GM19025 (cell line): ENCODE data around the gene PAGE2.
"Not testable (repeated sequence)": the region's sequence is repeated elsewhere in the genome, so short reads cannot be mapped to it uniquely, and the experiment has no call there.

Experiments used
- ATAC-seq: cut with Tn5 transposase; IDR thresholded peaks from one replicate; pipeline ENCODE4 v1.9.1; 2021; ENCODE audit warnings: mild to moderate bottlenecking, low read depth, moderate library complexity; ENCODE audit not compliant: unreplicated experiment

Gene PAGE2, protein sequence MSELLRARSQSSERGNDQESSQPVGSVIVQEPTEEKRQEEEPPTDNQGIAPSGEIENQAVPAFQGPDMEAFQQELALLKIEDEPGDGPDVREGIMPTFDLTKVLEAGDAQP

DNA sequence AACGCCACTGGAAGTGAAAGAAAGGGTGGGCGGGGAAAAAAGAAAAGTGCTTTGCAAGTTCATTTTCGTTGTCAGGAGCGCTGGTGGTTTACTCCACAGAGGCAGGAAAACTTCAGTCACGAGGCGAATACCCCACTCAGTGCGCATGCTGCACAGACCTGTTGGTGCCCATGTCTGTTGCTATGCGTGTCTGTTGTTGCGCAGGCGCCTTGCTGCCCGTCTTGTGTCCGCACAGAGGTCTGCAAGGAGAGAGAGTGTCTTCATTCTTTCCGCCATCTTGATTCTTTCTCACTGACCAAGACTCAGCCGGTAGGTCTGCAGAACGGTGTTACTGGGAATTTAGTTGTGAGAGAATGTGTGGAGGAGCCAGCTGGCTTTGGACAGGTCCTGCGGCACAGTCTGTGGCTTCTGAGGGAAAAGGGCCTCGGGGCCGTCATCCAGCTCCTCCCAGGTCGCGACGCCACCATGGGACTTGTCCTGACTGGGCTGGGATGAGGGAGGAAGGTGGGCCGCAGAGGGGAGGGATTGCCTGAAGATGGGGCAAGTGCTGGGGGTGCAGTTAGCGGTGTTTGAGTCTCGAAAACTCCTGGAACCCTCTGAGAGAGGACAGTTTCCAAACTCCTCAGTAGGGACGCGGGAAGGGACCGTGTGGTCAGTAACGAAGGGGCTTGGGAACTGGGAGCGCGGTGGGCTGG lies at the start of gene PAGE2:
Gene PAGE2, plus strand, starts transcription at position 224 of the 695 bp plus-strand sequence. CDS start 1,003 bp downstream, outside the sequence.
- no peak for ATAC-seq

DNA sequence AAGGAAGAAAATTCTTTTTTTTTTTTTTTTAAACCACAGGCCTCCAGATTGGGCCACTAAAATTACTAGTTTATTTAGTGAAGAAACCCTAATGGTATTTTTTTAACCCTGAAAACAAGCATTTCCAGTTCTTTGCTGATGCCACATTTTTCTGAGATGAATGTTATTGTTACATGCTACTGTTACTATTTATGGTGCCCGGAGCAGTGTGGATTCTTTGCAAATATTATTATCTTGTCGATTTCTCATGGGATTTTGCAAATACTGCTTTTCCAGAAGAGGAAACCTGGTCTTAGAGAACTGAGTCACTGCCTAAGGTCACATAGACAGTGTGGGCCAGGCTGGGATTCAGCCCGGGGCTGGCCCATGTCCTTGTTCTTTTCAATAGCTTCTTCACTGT lies 49.3 kb upstream of the PAGE2 start:
- ATAC-seq: no peak

- ATAC-seq: no peak
Measured at GRCh38 chrX:55041514-55041913, 47.3 kb upstream of the PAGE2 start.

GRCh38 chrX:55050599-55050998 lies 38.2 kb upstream of the PAGE2 start:
- not testable (repeated sequence) for ATAC-seq

DNA sequence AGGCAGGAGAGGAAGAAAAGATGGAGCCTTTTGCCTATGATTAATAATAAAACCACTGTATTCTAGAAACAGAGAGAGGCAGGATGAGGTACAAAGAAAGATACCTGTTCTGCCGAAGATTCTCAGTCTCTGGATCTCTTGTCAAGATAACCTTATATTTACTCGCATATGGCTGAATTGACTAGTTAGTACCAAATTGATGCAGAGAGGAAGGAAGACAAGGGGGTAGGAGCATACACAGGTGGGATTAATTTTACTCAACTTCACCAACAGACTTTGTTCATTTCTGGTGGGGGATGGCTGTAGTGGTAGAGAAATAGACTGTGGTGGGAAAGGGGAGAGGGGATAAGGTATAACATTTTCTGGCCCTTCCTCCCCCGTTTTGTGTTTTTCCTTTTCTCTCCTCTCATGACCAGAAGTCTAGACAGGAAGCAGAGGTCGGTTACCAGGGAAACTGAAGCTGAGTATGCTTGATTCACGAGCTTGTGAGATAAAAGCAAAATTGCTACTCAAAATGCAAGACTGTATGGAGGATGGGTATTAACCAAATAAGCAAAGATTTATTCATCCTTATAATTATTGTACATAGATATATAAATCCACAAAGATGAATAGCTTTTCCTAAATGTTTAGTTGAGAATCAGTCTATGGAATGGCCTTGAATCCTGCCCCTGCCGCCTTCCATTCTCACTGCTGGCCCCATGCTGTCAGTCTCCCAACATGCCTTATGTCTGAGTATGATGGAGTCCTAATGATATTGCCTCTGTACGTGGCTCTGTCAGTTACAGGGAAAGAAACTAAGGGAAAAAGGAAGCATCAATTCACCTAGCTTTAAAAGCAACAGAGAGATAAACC lies 31.8 kb upstream of the PAGE2 start:
- ATAC-seq: no peak

DNA sequence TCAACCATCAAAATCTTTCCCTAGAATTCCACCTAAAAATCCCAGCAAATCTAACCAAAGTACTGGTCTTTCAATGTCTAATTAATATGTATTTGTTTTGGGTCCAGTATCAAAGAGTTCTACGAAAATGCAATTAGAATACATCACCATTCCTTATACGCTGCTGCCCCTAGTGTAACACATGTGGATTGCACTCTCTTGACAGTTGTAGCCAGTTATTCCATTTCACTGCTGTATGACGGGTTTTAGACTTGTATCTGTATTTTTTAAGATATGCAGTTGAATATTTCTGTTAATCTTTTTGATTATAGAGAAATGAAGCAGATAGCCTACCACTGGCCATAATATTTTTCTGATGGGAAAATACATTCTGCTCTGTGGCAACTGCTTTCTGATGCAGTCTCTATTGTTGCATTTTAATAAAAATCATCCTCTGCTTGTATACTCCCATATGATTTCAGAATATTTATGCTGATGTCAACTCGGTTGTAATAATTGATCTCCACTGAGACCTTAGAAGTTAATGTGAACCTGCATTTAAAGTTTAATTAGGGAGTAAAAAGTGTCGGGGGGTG lies 31.1 kb upstream of the PAGE2 start:
- ATAC-seq: no peak

GRCh38 chrX:55067180-55067579 lies 21.6 kb upstream of the PAGE2 start:
- not testable (repeated sequence) for ATAC-seq

GRCh38 chrX:55072286-55072685 lies 16.5 kb upstream of the PAGE2 start:
- no peak for ATAC-seq

DNA sequence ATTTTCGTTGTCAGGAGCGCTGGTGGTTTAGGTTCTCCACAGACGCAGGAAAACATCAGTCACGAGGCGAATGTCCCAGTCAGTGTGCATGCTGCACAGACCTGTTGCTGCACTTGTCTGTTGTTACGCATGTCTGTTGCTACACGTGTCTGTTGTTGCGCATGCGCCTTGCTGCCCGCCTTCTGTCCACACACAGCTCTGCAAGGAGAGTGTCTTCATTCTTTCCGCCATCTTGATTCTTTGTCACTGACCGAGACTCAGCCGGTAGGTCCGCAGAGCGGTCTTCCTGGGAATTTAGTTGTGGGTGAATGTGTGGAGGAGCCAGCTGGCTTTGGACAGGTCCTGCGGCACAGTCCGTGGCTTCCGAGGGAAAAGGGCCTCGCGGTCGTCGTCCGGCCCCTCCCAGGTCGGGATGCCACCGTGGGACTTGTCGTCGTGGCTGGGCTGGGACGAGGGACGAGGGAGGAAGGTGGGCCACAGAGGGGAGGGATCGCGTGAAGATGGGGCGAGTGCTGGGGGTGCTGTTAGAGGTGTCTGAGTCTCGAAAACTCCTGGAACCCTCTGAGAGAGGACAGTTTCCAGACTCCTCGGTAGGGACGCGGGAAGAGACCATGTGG lies 13.9 kb upstream of the PAGE2 start, which contains the start of gene PAGE2B:
Gene PAGE2B, plus strand, starts transcription at position 180 of the 617 bp plus-strand sequence. CDS start 1,012 bp downstream, outside the sequence.
- ATAC-seq: no peak

DNA sequence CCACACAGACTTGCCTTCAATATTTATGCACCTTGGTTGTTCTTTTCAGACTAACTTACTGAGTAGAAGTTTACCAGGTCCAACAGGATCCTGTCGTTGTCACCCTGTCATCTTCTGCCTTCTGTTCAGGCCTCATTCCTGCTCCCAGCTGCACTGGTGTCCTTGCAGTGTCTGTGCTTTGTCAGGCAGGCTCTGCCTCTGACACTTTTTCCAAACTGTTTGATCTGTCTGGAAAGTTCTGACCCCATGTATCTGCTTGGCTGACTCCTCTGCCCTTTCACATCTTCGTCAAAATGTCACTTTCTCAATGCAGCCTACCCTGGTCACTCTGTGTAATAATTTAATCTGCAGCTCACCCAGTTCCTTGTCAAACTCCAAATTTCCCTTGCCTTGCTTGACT lies 9.9 kb downstream of the PAGE2 start:
- no peak for ATAC-seq

DNA sequence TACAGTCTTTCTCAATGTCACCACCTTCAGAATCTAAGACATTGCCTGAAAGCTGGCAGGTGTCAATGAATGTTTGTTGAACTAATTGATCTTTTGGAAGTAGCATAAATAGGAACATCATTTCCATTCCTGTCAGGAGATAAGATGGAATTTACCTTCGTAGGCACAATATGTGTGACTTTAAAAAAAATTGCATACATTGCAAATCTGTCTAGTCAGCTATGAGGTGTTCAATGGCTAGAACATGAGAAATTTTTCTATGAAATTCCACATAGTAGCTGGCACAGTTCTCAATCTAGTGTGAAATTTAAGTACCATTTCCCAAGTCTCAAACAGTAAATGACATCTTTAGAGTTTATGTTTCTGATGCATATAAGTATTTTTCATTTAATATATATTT lies 10.3 kb downstream of the PAGE2 start:
- no peak for ATAC-seq

GRCh38 chrX:55102754-55103153 lies 13.9 kb downstream of the PAGE2 start:
- ATAC-seq: no peak

- no peak for ATAC-seq
Measured at GRCh38 chrX:55107262-55107661, 18.4 kb downstream of the PAGE2 start.

DNA sequence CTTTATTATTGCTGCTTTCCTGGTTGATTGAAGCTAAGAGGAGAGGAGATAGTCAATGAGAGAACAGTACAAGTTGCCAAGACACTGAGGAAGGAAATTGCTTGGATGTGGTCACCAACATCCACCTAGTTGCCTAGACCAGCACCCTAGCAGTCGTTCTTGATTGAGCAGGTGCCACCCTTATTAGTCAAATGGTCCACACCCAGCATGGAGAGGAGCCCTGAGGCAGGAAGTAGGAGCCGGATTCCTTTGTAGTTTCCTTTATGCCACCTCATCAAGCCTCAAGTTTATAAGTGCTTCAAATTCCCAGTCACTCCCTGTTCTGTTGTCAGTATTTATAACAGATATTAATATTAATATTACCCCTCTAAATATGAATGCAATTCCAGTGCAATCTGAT lies 19.1 kb downstream of the PAGE2 start:
- ATAC-seq: no peak

GRCh38 chrX:55109306-55109705 lies 20.5 kb downstream of the PAGE2 start:
- no peak for ATAC-seq

DNA sequence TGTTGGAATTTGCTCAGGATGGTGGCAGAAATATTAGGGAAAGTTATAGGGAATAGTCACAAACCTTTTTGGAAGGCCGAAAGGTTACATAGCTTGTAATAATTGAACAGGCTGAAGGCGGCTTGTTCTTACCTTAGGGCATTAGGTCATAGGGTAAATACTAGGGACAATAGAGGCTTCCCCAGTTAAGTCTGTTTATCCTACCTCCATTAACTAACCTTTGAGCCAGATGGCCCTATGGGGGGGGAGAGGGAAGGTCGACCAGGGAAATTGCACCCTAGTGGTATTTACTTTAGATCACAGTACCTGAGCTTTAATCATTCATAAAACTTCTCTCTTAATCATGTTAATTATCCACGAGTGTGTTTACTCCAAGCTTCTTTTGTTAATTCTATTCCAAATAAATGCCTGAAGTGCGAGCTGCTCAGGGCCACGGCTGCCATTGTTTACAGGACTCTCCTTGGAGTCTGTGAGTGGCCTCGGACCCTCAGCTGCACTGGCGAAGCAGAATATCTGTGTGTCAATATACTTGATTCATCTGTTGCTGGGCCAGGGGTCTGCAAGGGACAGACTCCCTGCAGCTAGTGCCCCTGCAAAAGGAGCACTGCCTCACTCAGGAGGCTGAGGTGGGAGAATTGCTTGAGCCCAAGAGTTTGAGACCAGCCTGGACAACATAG lies 22.9 kb downstream of the PAGE2 start:
- no peak for ATAC-seq

GRCh38 chrX:55116589-55116988 lies 27.8 kb downstream of the PAGE2 start:
- ATAC-seq: not testable (repeated sequence)

GRCh38 chrX:55118574-55118973 lies 29.8 kb downstream of the PAGE2 start:
- ATAC-seq: no peak

GRCh38 chrX:55119271-55119670 lies 30.5 kb downstream of the PAGE2 start:
- no peak for ATAC-seq

DNA sequence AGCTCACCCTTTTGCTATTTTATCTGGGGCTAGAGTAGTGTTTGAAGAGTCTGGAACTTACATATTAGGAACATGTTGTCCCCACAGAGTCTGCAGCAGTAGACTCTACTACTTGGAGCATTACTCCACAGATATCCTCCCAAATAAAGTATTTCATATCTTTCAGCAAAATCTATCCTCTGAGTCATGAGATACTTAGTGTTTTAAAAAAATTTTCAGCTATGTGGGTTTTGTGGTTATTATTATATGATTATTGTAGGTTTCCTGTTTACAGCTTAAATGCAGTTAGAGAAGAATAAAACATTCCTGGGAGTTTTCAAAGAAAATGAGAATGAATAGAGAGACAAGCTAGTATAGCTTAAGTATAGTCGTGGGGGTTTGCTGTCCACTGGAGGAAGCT lies 30.9 kb downstream of the PAGE2 start:
- ATAC-seq: no peak
